IMR-90 (cell line): ENCODE results near the gene CEACAM3. TPM values are rescaled to one million over a fixed set of nuclear protein-coding genes. Genes with fewer than 3 reads are reported as not detected.

Source experiments
- ATAC-seq: fragments of 200-7000 bp; cut with Tn5 transposase; 2 replicates; pipeline ENCODE4 v1.9.1; 2020; ENCODE audit warnings: low read depth, mild to moderate bottlenecking, moderate library complexity
- BruUV-seq: library from RNA; stranded (reverse); fragments of 400-500 nt; replicated peaks from 2 replicates; lab custom pipeline; 2021; lab: Mats Ljungman, UMichigan
- CTCF ChIA-PET: fragments of 300-600 bp; formaldehyde crosslinking; extraction: SDS; loops from one replicate; lab custom pipeline; 2021; ENCODE audit warnings: antibody characterized with exemption; lab: Yijun Ruan, JAX
- POLR2A ChIA-PET: fragments of 300-600 bp; sonication (Branson Sonifier 250); formaldehyde crosslinking; loops from one replicate; lab custom pipeline; 2022; ENCODE audit warnings: antibody characterized with exemption; ENCODE audit not compliant: unreplicated experiment; lab: Charles Lee
- DNase-seq: peaks from one replicate; pipeline ENCODE4 v3.0.0; 2013
- H2AFZ ChIP-seq: replicated peaks from 2 replicates; pipeline ENCODE3; 2013; ENCODE audit warnings: low read length, mild to moderate bottlenecking; ENCODE audit not compliant: poor library complexity
- H2AK5ac ChIP-seq: 2 replicates; pipeline ENCODE4 v1.6.1; 2013; ENCODE audit warnings: low read depth, low read length, inconsistent platforms
- H2AK9ac ChIP-seq: replicated peaks from 2 replicates; pipeline ENCODE3; 2013; ENCODE audit warnings: mild to moderate bottlenecking, low read depth, low read length, moderate library complexity; ENCODE audit not compliant: poor library complexity
- H2BK120ac ChIP-seq: 2 replicates; pipeline ENCODE4 v1.6.1; 2013; ENCODE audit warnings: low read depth, low read length, inconsistent platforms
- H2BK15ac ChIP-seq: 3 replicates; pipeline ENCODE4 v1.6.1; 2013; ENCODE audit warnings: low read depth, low read length, inconsistent platforms
- H2BK20ac ChIP-seq: 2 replicates; pipeline ENCODE4 v1.6.1; 2013; ENCODE audit warnings: low read depth, mild to moderate bottlenecking, inconsistent platforms, low read length, moderate library complexity
- H2BK5ac ChIP-seq: 2 replicates; pipeline ENCODE4 v1.6.1; 2013; ENCODE audit warnings: mild to moderate bottlenecking, low read depth, low read length, inconsistent platforms; ENCODE audit not compliant: poor library complexity, severe bottlenecking
- H3K14ac ChIP-seq: replicated peaks from 2 replicates; pipeline ENCODE4 v1.6.1; 2013; ENCODE audit warnings: low read depth, low read length, inconsistent platforms
- H3K18ac ChIP-seq: 2 replicates; pipeline ENCODE4 v1.6.1; 2013; ENCODE audit warnings: low read depth, low read length, control low read depth
- H3K23ac ChIP-seq: 2 replicates; pipeline ENCODE4 v1.6.1; 2013; ENCODE audit warnings: low read depth, low read length, inconsistent platforms
- H3K27ac ChIP-seq: 2 replicates; pipeline ENCODE4 v1.5.1; 2013; ENCODE audit warnings: mild to moderate bottlenecking, control low read depth, low read length; ENCODE audit not compliant: insufficient read depth
- H3K27me3 ChIP-seq: 2 replicates; pipeline ENCODE4 v1.6.1; 2013; ENCODE audit warnings: low read length; ENCODE audit not compliant: control insufficient read depth, insufficient read depth
- H3K36me3 ChIP-seq: 2 replicates; pipeline ENCODE4 v1.6.1; 2013; ENCODE audit warnings: low read length, mixed read lengths; ENCODE audit not compliant: control insufficient read depth, insufficient read depth
- H3K4ac ChIP-seq: 2 replicates; pipeline ENCODE4 v1.6.1; 2013; ENCODE audit warnings: low read depth, low read length, inconsistent platforms
- H3K4me1 ChIP-seq: 2 replicates; pipeline ENCODE4 v1.6.1; 2013; ENCODE audit warnings: low read length, mixed read lengths; ENCODE audit not compliant: control insufficient read depth, insufficient read depth
- H3K4me2 ChIP-seq: 2 replicates; pipeline ENCODE4 v1.6.1; 2013; ENCODE audit warnings: low read depth, mild to moderate bottlenecking, control low read depth, low read length, moderate library complexity
- H3K4me3 ChIP-seq: 2 replicates; pipeline ENCODE4 v1.5.1; 2013; ENCODE audit warnings: low read depth, mild to moderate bottlenecking, control low read depth, low read length, moderate library complexity; ENCODE audit not compliant: insufficient read depth
- H3K56ac ChIP-seq: 2 replicates; pipeline ENCODE4 v1.6.1; 2013; ENCODE audit warnings: low read length, inconsistent platforms; ENCODE audit not compliant: insufficient read depth; ENCODE audit errors: extremely low read depth
- H3K79me1 ChIP-seq, 2 experiments: 2 replicates each; pipeline ENCODE4 v1.6.1; 2013; ENCODE audit warnings: low read length in 2 of 2, inconsistent platforms in 1 of 2, low read depth in 1 of 2
- H3K9ac ChIP-seq: 2 replicates; pipeline ENCODE4 v1.6.1; 2013; ENCODE audit warnings: low read depth, low read length, control low read depth
- H3K9me1 ChIP-seq: 2 replicates; pipeline ENCODE4 v1.6.1; 2013; ENCODE audit warnings: low read length, inconsistent platforms; ENCODE audit not compliant: insufficient read depth
- H3K9me3 ChIP-seq: 2 replicates; pipeline ENCODE4 v1.6.1; 2013; ENCODE audit warnings: low read length; ENCODE audit not compliant: control insufficient read depth, insufficient read depth
- H4K20me1 ChIP-seq: 2 replicates; pipeline ENCODE4 v1.6.1; 2013; ENCODE audit warnings: low read length, inconsistent platforms; ENCODE audit not compliant: insufficient read depth
- H4K5ac ChIP-seq: 2 replicates; pipeline ENCODE4 v1.6.1; 2013; ENCODE audit warnings: mild to moderate bottlenecking, low read depth, low read length, control low read depth
- H4K8ac ChIP-seq, 2 experiments: 2 replicates each; pipeline ENCODE4 v1.6.1; 2013; ENCODE audit warnings: low read depth in 2 of 2, low read length in 2 of 2, control low read depth in 1 of 2, inconsistent platforms in 1 of 2
- H4K91ac ChIP-seq: 2 replicates; pipeline ENCODE4 v1.6.1; 2013; ENCODE audit warnings: low read depth, low read length, inconsistent platforms; ENCODE audit not compliant: insufficient read depth
- BHLHE40 ChIP-seq: fragments of 150-350 bp; IDR thresholded peaks from 2 replicates; pipeline ENCODE4 v1.6.1; 2016; ENCODE audit warnings: mild to moderate bottlenecking, low read depth, low read length
- CEBPB ChIP-seq: IDR thresholded peaks from 2 replicates; pipeline ENCODE4 v1.6.1; 2012; ENCODE audit warnings: low read depth, low read length, improper control_type of control experiment
- CHD1 ChIP-seq: IDR thresholded peaks from 2 replicates; pipeline ENCODE4 v1.6.1; 2012; ENCODE audit warnings: low read depth, low read length, improper control_type of control experiment
- FOS ChIP-seq: fragments of 150-350 bp; IDR thresholded peaks from 2 replicates; pipeline ENCODE4 v1.6.1; 2016; ENCODE audit warnings: low read depth, low read length
- MAFK ChIP-seq: IDR thresholded peaks from 2 replicates; pipeline ENCODE4 v1.6.1; 2012; ENCODE audit warnings: low read depth, low read length, improper control_type of control experiment
- MAZ ChIP-seq: IDR thresholded peaks from 2 replicates; pipeline ENCODE4 v1.6.1; 2012; ENCODE audit warnings: low read depth, mild to moderate bottlenecking, low read length, improper control_type of control experiment, moderate library complexity, borderline replicate concordance
- MXI1 ChIP-seq: IDR thresholded peaks from 2 replicates; pipeline ENCODE4 v1.6.1; 2012; ENCODE audit warnings: low read depth, mild to moderate bottlenecking, low read length, moderate library complexity, borderline replicate concordance
- NFE2L2 ChIP-seq: fragments of 150-350 bp; IDR thresholded peaks from 2 replicates; pipeline ENCODE4 v1.6.1; 2016; ENCODE audit warnings: low read depth, mild to moderate bottlenecking, low read length
- POLR2A ChIP-seq: IDR thresholded peaks from 2 replicates; pipeline ENCODE4 v1.6.1; 2012; ENCODE audit warnings: mild to moderate bottlenecking, low read depth, low read length
- RAD21 ChIP-seq: IDR thresholded peaks from 2 replicates; pipeline ENCODE4 v1.6.1; 2012; ENCODE audit warnings: low read length, improper control_type of control experiment
- RCOR1 ChIP-seq: IDR thresholded peaks from 2 replicates; pipeline ENCODE4 v1.6.1; 2012; ENCODE audit warnings: mild to moderate bottlenecking, low read length, improper control_type of control experiment; ENCODE audit not compliant: insufficient replicate concordance
- RFX5 ChIP-seq: IDR thresholded peaks from 2 replicates; pipeline ENCODE4 v1.8.0; 2012; ENCODE audit warnings: low read depth, mild to moderate bottlenecking, low read length, moderate library complexity
- SMC3 ChIP-seq: fragments of 150-350 bp; IDR thresholded peaks from 2 replicates; pipeline ENCODE4 v1.6.1; 2016; ENCODE audit warnings: low read depth, mild to moderate bottlenecking, antibody characterized with exemption, low read length, moderate library complexity
- WGBS, 2 experiments: methylation state at CpG; one replicate each; pipeline versions ENCODE4 v1.1.5 to v1.1.7; 2013; ENCODE audit warnings: missing lambda C conversion rate in 2 of 2; ENCODE audit not compliant: insufficient read length in 1 of 2; ENCODE audit errors: extremely low coverage in 2 of 2; 5-methylcytosine and 5-hydroxymethylcytosine counted together
- dilution Hi-C: fragments of 300-500 bp; cut with HindIII; formaldehyde crosslinking; loops from one replicate; pipeline ENCODE4 v1.14.3; 2018; ENCODE audit warnings: low sequenced_read_pairs; ENCODE audit not compliant: unreplicated experiment
- in situ Hi-C: fragments of 300-500 bp; cut with MboI; formaldehyde crosslinking; loops from 3 replicates; pipeline ENCODE4 v1.14.3; 2019; ENCODE audit warnings: low sequenced_read_pairs, inconsistent platforms, mixed read lengths
- intact Hi-C: fragments of 100-400 bp; cut with micrococcal nuclease; formaldehyde crosslinking; loops from 2 replicates; pipeline ENCODE4 v1.10.0; 2022
- polyA plus RNA-seq, 3 experiments: library from polyadenylated mRNA; depleted of rRNA; stranded (reverse); fragments of >200 nt; gene quantifications; 2 replicates each; pipeline ENCODE4 v1.2.3, GENCODE V29; 2012; ENCODE audit warnings: low replicate concordance in 1 of 3
- total RNA-seq: library from RNA; depleted of rRNA; stranded (reverse); fragments of >200 nt; gene quantifications from 2 replicates; pipeline ENCODE4 v1.2.3, GENCODE V29; 2012
- TF ChIP-seq, protein P1 (sequence below): fragments of 150-350 bp; IDR thresholded peaks from 2 replicates; pipeline ENCODE4 v1.6.1; 2017; ENCODE audit warnings: mild to moderate bottlenecking, antibody characterized with exemption, low read length, low read depth
- TF ChIP-seq, protein P2 (sequence below): fragments of 150-350 bp; IDR thresholded peaks from 2 replicates; pipeline ENCODE4 v1.6.1; 2016; ENCODE audit warnings: low read depth, mild to moderate bottlenecking, low read length, moderate library complexity, borderline replicate concordance

Gene CEACAM3
- total and polyA plus RNA-seq, 2 of the 4 experiments (the other 2 are of a cell fraction): not detected

DNA sequence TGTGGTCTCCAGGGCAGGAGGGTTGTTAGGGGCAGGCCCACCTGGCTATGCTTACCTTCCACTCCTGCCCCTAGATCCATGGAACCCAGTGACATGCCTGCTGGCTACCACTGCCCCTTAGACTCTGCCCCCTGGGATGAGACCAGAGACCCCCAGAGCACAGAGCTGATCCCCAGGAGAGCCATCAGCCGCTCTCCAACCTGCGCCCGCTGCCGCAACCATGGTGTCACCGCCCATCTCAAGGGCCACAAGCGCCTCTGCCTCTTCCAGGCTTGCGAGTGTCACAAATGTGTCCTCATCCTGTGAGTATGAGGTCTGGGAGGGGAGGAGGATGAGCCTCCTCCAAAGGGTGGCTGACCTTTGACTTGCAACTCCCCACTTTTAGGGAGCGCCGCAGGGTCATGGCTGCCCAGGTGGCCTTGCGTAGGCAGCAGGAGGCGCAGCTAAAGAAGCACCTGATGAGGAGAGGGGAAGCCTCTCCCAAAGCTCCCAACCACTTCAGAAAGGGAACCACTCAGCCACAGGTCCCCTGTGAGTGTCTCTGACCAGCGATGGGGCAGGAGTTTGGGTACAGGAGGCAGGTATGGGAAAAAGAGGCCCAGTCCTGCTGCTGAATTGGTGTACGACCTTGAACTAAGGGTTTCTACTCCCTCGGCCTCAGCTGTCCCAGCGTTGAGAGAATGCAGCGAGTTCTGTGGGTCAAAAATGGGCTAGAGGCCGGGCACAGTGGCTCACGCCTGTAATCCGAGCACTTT is 51.1 kb downstream of the CEACAM3 start:
- Histone ChIP-seq H3K79me1 (no peaks in the 10 kb centered on the region), H3K27me3 (peaks cover 28% of the 10 kb centered on the region), H3K27ac (no peak overlapping the region), H3K4me2 (no peak overlapping the region), H2AK5ac (no peak overlapping the region), H2BK20ac (no peak overlapping the region), H3K14ac (no peak overlapping the region), H2BK120ac (no peak overlapping the region), H2BK15ac (no peak overlapping the region), H3K9me1 (no peaks in the 10 kb centered on the region), H3K18ac (no peak overlapping the region), H3K4ac (no peak overlapping the region), H2BK5ac (no peak overlapping the region), H4K20me1 (no peaks in the 10 kb centered on the region), H4K5ac (no peak overlapping the region), H3K56ac (no peak overlapping the region), H2AFZ (no peak overlapping the region), H3K4me3 (no peak overlapping the region), H4K91ac (no peak overlapping the region), H3K23ac (no peak overlapping the region), H3K36me3 (no peaks in the 10 kb centered on the region), H3K9me3 (no peaks in the 10 kb centered on the region), H3K9ac (no peak overlapping the region), H4K8ac (no peak overlapping the region), H2AK9ac (no peak overlapping the region), H3K4me1 (no peaks in the 10 kb centered on the region)
- ChIA-PET CTCF (no interaction called here), POLR2A (no interaction called here)
- TF ChIP-seq SMC3 (no peak), MAFK (no peak), BHLHE40 (no peak), MXI1 (no peak), RFX5 (no peak), CEBPB (no peak), POLR2A (no peak), CHD1 (no peak), FOS (no peak), NFE2L2 (no peak), RCOR1 (no peak), MAZ (no peak), RAD21 (no peak)
- TF ChIP-seq, protein P1, sequence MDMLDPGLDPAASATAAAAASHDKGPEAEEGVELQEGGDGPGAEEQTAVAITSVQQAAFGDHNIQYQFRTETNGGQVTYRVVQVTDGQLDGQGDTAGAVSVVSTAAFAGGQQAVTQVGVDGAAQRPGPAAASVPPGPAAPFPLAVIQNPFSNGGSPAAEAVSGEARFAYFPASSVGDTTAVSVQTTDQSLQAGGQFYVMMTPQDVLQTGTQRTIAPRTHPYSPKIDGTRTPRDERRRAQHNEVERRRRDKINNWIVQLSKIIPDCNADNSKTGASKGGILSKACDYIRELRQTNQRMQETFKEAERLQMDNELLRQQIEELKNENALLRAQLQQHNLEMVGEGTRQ: no peak
- TF ChIP-seq, protein P2, sequence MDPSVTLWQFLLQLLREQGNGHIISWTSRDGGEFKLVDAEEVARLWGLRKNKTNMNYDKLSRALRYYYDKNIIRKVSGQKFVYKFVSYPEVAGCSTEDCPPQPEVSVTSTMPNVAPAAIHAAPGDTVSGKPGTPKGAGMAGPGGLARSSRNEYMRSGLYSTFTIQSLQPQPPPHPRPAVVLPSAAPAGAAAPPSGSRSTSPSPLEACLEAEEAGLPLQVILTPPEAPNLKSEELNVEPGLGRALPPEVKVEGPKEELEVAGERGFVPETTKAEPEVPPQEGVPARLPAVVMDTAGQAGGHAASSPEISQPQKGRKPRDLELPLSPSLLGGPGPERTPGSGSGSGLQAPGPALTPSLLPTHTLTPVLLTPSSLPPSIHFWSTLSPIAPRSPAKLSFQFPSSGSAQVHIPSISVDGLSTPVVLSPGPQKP: no peak
- DNase-seq (no peak), ATAC-seq (no peak)
- WGBS, 2 experiments: 81% methylated on average over 3 of the region's 19 CpGs; no CpG with 5 or more reads in 1 of the 2 experiments
- in situ Hi-C loops (no loop called here), intact Hi-C loops (no loop called here), dilution Hi-C loops (no loop called here)
- BruUV-seq: no TSS peak
